Measurements from ENCODE around the gene SLC37A4. TPM values are rescaled to one million over a fixed set of nuclear protein-coding genes. Genes with fewer than 3 reads are reported as not detected.

Gene SLC37A4
- total and polyA plus RNA-seq, 10 of the 15 experiments (the other 5 are each of a cell fraction or from before 2014, with no cell fraction given) = 11.6 to 29.7 (median 20.4) TPM

GRCh38 chr11:119025099-119025473 is 5.6 kb downstream of the SLC37A4 start:
- Histone ChIP-seq H3K4me2 (ENCODE audit: control insufficient read depth, insufficient read depth) (no peak overlapping the region), H3K9ac (ENCODE audit: control insufficient read depth, insufficient read depth, low read length) (no peak overlapping the region), H2AFZ (ENCODE audit: control insufficient read depth, low read depth, low read length) (no peak overlapping the region), H4K20me1 (ENCODE audit: control insufficient read depth, insufficient read depth) (no peaks in the 10 kb centered on the region), H3K4me3 (no peak overlapping the region), H3K27ac (ENCODE audit: control insufficient read depth, insufficient read depth) (no peak overlapping the region), H3K79me2 (ENCODE audit: control insufficient read depth, insufficient read depth, low read length) (peaks cover 17% of the 10 kb centered on the region), H3K9me3 (replicated peaks; ENCODE audit: control insufficient read depth, insufficient read depth, low read length) (no peaks in the 10 kb centered on the region), H3K36me3 (ENCODE audit: control insufficient read depth in 2 of 2, insufficient read depth in 2 of 2, low read length in 1 of 2) (peaks cover 5 to 9% of the 10 kb centered on the region in 2 experiments; a peak in 3 of 4 replicates), H3K27me3 (replicated peaks in 1 of 2; ENCODE audit: control insufficient read depth in 2 of 2, insufficient read depth in 2 of 2, low read length in 1 of 2) (no peaks in the 10 kb centered on the region), H3K4me1 (ENCODE audit: control insufficient read depth, insufficient read depth, low read length) (peaks cover 14% of the 10 kb centered on the region)
- FAIRE-seq (no peak), ATAC-seq (no peak), DNase-seq (ENCODE audit: low read depth, low spot score) (no peak)
- no TSS peak for BruUV-seq (replicated peaks)
- ChIA-PET POLR2A (interaction anchor here (0.6 kb wide), 1 partner anchor 203 kb away, joined by 3 read pairs; no protein-coding TSS in a partner anchor), CTCF (interaction anchor here (1.0 kb wide), 1 partner anchor 40 kb away, joined by 3 read pairs; no protein-coding TSS in a partner anchor), RAD21 (ENCODE audit: unreplicated experiment) (no interaction called here), SMC1A (ENCODE audit: uncharacterized antibody, unreplicated experiment) (no interaction called here)
- TF ChIP-seq MLLT1 (IDR thresholded peaks at IDR 0.05) (no peak), SKIL (IDR thresholded peaks at IDR 0.05; ENCODE audit: low read depth, poor library complexity, severe bottlenecking) (no peak), GABPA (IDR thresholded peaks at IDR 0.05; ENCODE audit: low read depth) (no peak), CEBPZ (IDR thresholded peaks at IDR 0.05; ENCODE audit: low read depth, low read length) (no peak), STAT3 (IDR thresholded peaks at IDR 0.05; ENCODE audit: low read depth, low read length) (no peak), TCF7 (IDR thresholded peaks at IDR 0.05; ENCODE audit: borderline replicate concordance) (no peak), BMI1 (IDR thresholded peaks at IDR 0.05; ENCODE audit: borderline replicate concordance) (no peak), USF2 (IDR thresholded peaks at IDR 0.05; ENCODE audit: borderline replicate concordance, low read depth, low read length) (no peak), NFXL1 (IDR thresholded peaks at IDR 0.05; ENCODE audit: borderline replicate concordance) (no peak), PRDM15 (CRISPR knock-in tag; IDR thresholded peaks at IDR 0.05) (no peak), RBBP5 (conservative IDR thresholded peaks at IDR 0.05) (no peak)
- in situ Hi-C loops (cut with MboI) = no loop called here
- WGBS (ENCODE audit: insufficient coverage, insufficient replicate concordance, low lambda C conversion rate, missing lambda C conversion rate) = 59% methylated on average over 5 of the region's 5 CpGs
- intact Hi-C loops (cut with micrococcal nuclease; ENCODE audit: unreplicated experiment) = no loop called here
